Measurements from ENCODE around the gene PTPRM. TPM values are rescaled to one million over a fixed set of nuclear protein-coding genes. Genes with fewer than 3 reads are reported as not detected.

The PTPRM gene
- total and polyA plus RNA-seq, 2 of the 8 experiments (the other 6 are each of a cell fraction or from before 2014, with no cell fraction given) = 4.1 to 7.0 TPM

GRCh38 chr18:8097927-8098326, 530.8 kb downstream of the PTPRM start:
- DNase-seq (ENCODE audit: low read depth in 1 of 2, low spot score in 2 of 2) (no peak), FAIRE-seq (no peak)
- H3K79me2 ChIP-seq (ENCODE audit: control insufficient read depth in 1 of 2, insufficient read depth in 2 of 2, low read length in 2 of 2) = no peaks in the 10 kb centered on the region
- no peak overlapping the region for H4K91ac ChIP-seq (replicated peaks; ENCODE audit: insufficient read length, low read length)
- H4K8ac ChIP-seq (ENCODE audit: extremely low read depth, insufficient read depth, low read length) = no peak overlapping the region
- H2AFZ ChIP-seq (ENCODE audit: low read length) = no peak overlapping the region
- H3K4me2 ChIP-seq (ENCODE audit: insufficient read depth in 1 of 2, low read depth in 2 of 2, low read length in 2 of 2) = no peak overlapping the region
- ChIA-PET POLR2A (ENCODE audit: partially characterized antibody) (interaction anchor here (0.6 kb wide), 1 partner anchor 107 kb away, joined by 3 read pairs; no protein-coding TSS in a partner anchor), CTCF (ENCODE audit: partially characterized antibody) (interaction anchor here (0.7 to 0.9 kb wide), 2 partner anchors 24 to 458 kb away, joined by 3 read pairs; no protein-coding TSS in a partner anchor)
- H2BK120ac ChIP-seq (replicated peaks; ENCODE audit: low read depth, low read length) = no peak overlapping the region
- H3K4me3 ChIP-seq (ENCODE audit: extremely low read depth in 1 of 4, insufficient read depth in 2 of 4, low read depth in 3 of 4, low read length in 4 of 4) = no peak overlapping the region
- no peak overlapping the region for H2BK12ac ChIP-seq (ENCODE audit: low read depth, low read length)
- no peak overlapping the region for H2BK5ac ChIP-seq (ENCODE audit: low read depth, low read length)
- no peaks in the 10 kb centered on the region for H3K23me2 ChIP-seq (ENCODE audit: low read depth, low read length)
- 67% methylated on average over 1 of the region's 1 CpG; no CpG with 5 or more reads in 1 of the 2 experiments for WGBS, 2 experiments (ENCODE audit: extremely low coverage in 1 of 2, insufficient coverage in 1 of 2, insufficient read length in 1 of 2, insufficient replicate concordance in 2 of 2, low coverage in 1 of 2, low lambda C conversion rate in 2 of 2, missing lambda C conversion rate in 1 of 2)
- H3K23ac ChIP-seq (ENCODE audit: insufficient read length) = no peak overlapping the region
- H3K27ac ChIP-seq (ENCODE audit: low read depth, low read length) = no peak overlapping the region
- no peak overlapping the region for H2AK5ac ChIP-seq (ENCODE audit: low read depth, low read length)
- H2BK15ac ChIP-seq (ENCODE audit: low read length) = no peak overlapping the region
- H3K14ac ChIP-seq (ENCODE audit: insufficient read length) = no peak overlapping the region
- no peak overlapping the region for H2BK20ac ChIP-seq (ENCODE audit: low read length)
- no peak overlapping the region for H3K56ac ChIP-seq (replicated peaks; ENCODE audit: insufficient read length, low read depth, low read length)
- no peaks in the 10 kb centered on the region for H3K79me1 ChIP-seq (ENCODE audit: low read depth, low read length)
- H3K4ac ChIP-seq (replicated peaks; ENCODE audit: insufficient read length, low read depth, low read length) = no peak overlapping the region
- H3K9ac ChIP-seq (replicated peaks in 1 of 4; ENCODE audit: extremely low read depth in 1 of 4, low read depth in 3 of 4, low read length in 3 of 4) = no peak overlapping the region
- no peaks in the 10 kb centered on the region for H3K36me3 ChIP-seq (ENCODE audit: control insufficient read depth in 2 of 4, insufficient read depth in 4 of 4, low read length in 3 of 4)
- H3K27me3 ChIP-seq (replicated peaks in 1 of 4; ENCODE audit: control insufficient read depth in 3 of 4, extremely low read depth in 1 of 4, insufficient read depth in 3 of 4, low read length in 3 of 4) = no peaks in the 10 kb centered on the region
- H3K4me1 ChIP-seq (replicated peaks in 1 of 4; ENCODE audit: control insufficient read depth in 3 of 4, insufficient read depth in 4 of 4, low read length in 3 of 4) = no peaks in the 10 kb centered on the region
- H3K9me3 ChIP-seq (ENCODE audit: insufficient read depth in 2 of 2, low read depth in 1 of 2, low read length in 1 of 2) = peaks cover 0 to under 1% of the 10 kb centered on the region in 2 experiments; a peak in 1 of 4 replicates
- no peak overlapping the region for H4K5ac ChIP-seq (ENCODE audit: insufficient read length, low read depth, low read length)
- H4K20me1 ChIP-seq (replicated peaks in 1 of 2; ENCODE audit: control insufficient read depth in 1 of 2, insufficient read depth in 2 of 2, low read length in 2 of 2) = no peaks in the 10 kb centered on the region
- H3K18ac ChIP-seq (ENCODE audit: extremely low read depth, low read length) = no peak overlapping the region
- TF ChIP-seq TAF1 (IDR thresholded peaks at IDR 0.05; ENCODE audit: low read depth, low read length) = no peak
- TF ChIP-seq RFX5 (IDR thresholded peaks at IDR 0.05; ENCODE audit: borderline replicate concordance, low read depth, low read length) = no peak
